ENCODE measurements around the gene CHTF18. TPM values are rescaled to one million over a fixed set of nuclear protein-coding genes. Genes with fewer than 3 reads are reported as not detected.

Gene CHTF18
- total and polyA plus RNA-seq, 2 donors (not counting 3 experiments of a cell fraction or from before 2014, with no cell fraction given), result 33.0 to 69.5 TPM

- TF ChIP-seq MYC (IDR thresholded peaks at IDR 0.05; ENCODE audit: low read depth, low read length) (no peak), GATA2 (IDR thresholded peaks at IDR 0.05; ENCODE audit: insufficient read depth, insufficient read length, low read depth, low read length) (no peak), POLR2AphosphoS5 (IDR thresholded peaks at IDR 0.05; ENCODE audit: insufficient read depth, low read depth, low read length) (no peak), MAX (IDR thresholded peaks at IDR 0.05; ENCODE audit: insufficient read depth, insufficient read length) (no peak), CTCF (IDR thresholded peaks at IDR 0.05; ENCODE audit: extremely low read depth in 1 of 2, insufficient read depth in 1 of 2, low read depth in 1 of 2, low read length in 2 of 2) (no peak), POLR2A (IDR thresholded peaks at IDR 0.05; ENCODE audit: low read depth, low read length) (no peak), JUN (IDR thresholded peaks at IDR 0.05; ENCODE audit: borderline replicate concordance, insufficient read depth, insufficient read length, low read depth) (no peak), EZH2 (IDR thresholded peaks at IDR 0.05; ENCODE audit: borderline replicate concordance, low read depth, low read length, severe bottlenecking) (no peak), FOS (IDR thresholded peaks at IDR 0.05; ENCODE audit: borderline replicate concordance, insufficient read depth, low read length) (no peak)
- no peaks in the 10 kb centered on the region for H3K9me1 ChIP-seq (replicated peaks; ENCODE audit: control insufficient read depth, extremely low read depth, insufficient read depth, low read length)
- ChIA-PET CTCF (interaction anchor here (1.3 kb wide), 1 partner anchor 29 kb away, joined by 3 read pairs; no protein-coding TSS in a partner anchor), POLR2A (no interaction called here)
- dilution Hi-C loops (cut with MboI; ENCODE audit: extremely low pct_ligation_motif_present, low sequenced_read_pairs), result no loop called here
- DNase-seq (ENCODE audit: low read depth, low spot score) (no peak), FAIRE-seq (no peak)
- H3K4me2 ChIP-seq (ENCODE audit: insufficient read depth, low read length), result no peak overlapping the region
- no peaks in the 10 kb centered on the region for H3K27me3 ChIP-seq (ENCODE audit: control insufficient read depth in 2 of 2, insufficient read depth in 2 of 2, low read length in 2 of 2)
- H3K9ac ChIP-seq (replicated peaks; ENCODE audit: extremely low read depth, insufficient read depth, low read length), result no peak overlapping the region
- no peak overlapping the region for H3K27ac ChIP-seq (ENCODE audit: insufficient read depth, low read depth, low read length)
- H3K9me3 ChIP-seq (replicated peaks; ENCODE audit: control insufficient read depth, insufficient read depth, low read length), result no peaks in the 10 kb centered on the region
- H3K4me3 ChIP-seq (replicated peaks in 1 of 3; ENCODE audit: insufficient read depth in 1 of 3, low read depth in 1 of 3, low read length in 3 of 3), result no peak overlapping the region
- no peaks in the 10 kb centered on the region for H3K79me2 ChIP-seq (ENCODE audit: control insufficient read depth, insufficient read depth, low read length)
- intact Hi-C loops (cut with micrococcal nuclease), result no loop called here
- H2AFZ ChIP-seq (ENCODE audit: low read depth, low read length), result no peak overlapping the region
- no peaks in the 10 kb centered on the region for H4K20me1 ChIP-seq (replicated peaks; ENCODE audit: control insufficient read depth, extremely low read depth, insufficient read depth, low read length)
- BruUV-seq (replicated peaks), result no TSS peak
- no peaks in the 10 kb centered on the region for H3K36me3 ChIP-seq (ENCODE audit: control insufficient read depth in 2 of 2, extremely low read depth in 1 of 2, insufficient read depth in 2 of 2, low read length in 2 of 2)
- no peaks in the 10 kb centered on the region for H3K4me1 ChIP-seq (ENCODE audit: control insufficient read depth, extremely low read depth, insufficient read depth, low read length)
Observed at GRCh38 chr16:761625-762513, 26.6 kb upstream of the CHTF18 start.

All from endothelial cell of umbilical vein (primary cell).